ENCODE results near the gene KHDC1.

- TF ChIP-seq CTCF (IDR thresholded peaks at IDR 0.05; ENCODE audit: low read length), result no peak
- TF ChIP-seq EZH2 (optimal IDR thresholded peaks at IDR 0.05; ENCODE audit: low read depth, low read length), result no peak
- TF ChIP-seq EZH2phosphoT487 (IDR thresholded peaks at IDR 0.05; ENCODE audit: low read length), result no peak
Observed at GRCh38 chr6:73248192-73248903, 14.6 kb downstream of the KHDC1 start.
